H1 (cell line): Measurements from ENCODE around the gene RFNG. TPM values are rescaled to one million over a fixed set of nuclear protein-coding genes. Genes with fewer than 3 reads are reported as not detected.

Source experiments
- CTCF ChIA-PET: fragments of 300-600 bp; sonication (Branson Sonifier 250); formaldehyde crosslinking; loops from one replicate; lab custom pipeline; 2021; ENCODE audit not compliant: partially characterized antibody; lab: Charles Lee
- POLR2A ChIA-PET: fragments of 300-600 bp; sonication (Branson Sonifier 250); formaldehyde crosslinking; loops from one replicate; lab custom pipeline; 2021; ENCODE audit warnings: inconsistent platforms; ENCODE audit not compliant: partially characterized antibody; lab: Charles Lee
- DNase-seq, 2 experiments: peaks; one replicate each; pipeline versions ENCODE4 v3.0.0 to v3.0.0-alpha.2; 2010 to 2022; ENCODE audit warnings: low spot score in 2 of 2, low read depth in 1 of 2, mixed read lengths in 1 of 2
- FAIRE-seq: peaks from 2 replicates; lab custom pipeline; 2011; peaks lifted over from hg19 to GRCh38; lab: Jason Lieb, UNC
- H2AFZ ChIP-seq: 2 replicates; pipeline ENCODE4 v1.8.1; 2012; ENCODE audit warnings: low read length, inconsistent platforms
- H2AK5ac ChIP-seq: 2 replicates; pipeline ENCODE4 v1.6.1; 2013; ENCODE audit warnings: low read depth, low read length
- H2BK120ac ChIP-seq: replicated peaks from 2 replicates; pipeline ENCODE3; 2013; ENCODE audit warnings: low read depth, low read length, inconsistent platforms
- H2BK12ac ChIP-seq: 2 replicates; pipeline ENCODE4 v1.6.1; 2013; ENCODE audit warnings: low read depth, low read length
- H2BK15ac ChIP-seq: 2 replicates; pipeline ENCODE4 v1.6.1; 2013; ENCODE audit warnings: low read length
- H2BK20ac ChIP-seq: 2 replicates; pipeline ENCODE4 v1.6.1; 2013; ENCODE audit warnings: low read length
- H2BK5ac ChIP-seq: 2 replicates; pipeline ENCODE4 v1.6.1; 2013; ENCODE audit warnings: low read depth, low read length
- H3K14ac ChIP-seq: 2 replicates; pipeline ENCODE4 v1.6.1; 2013; ENCODE audit warnings: inconsistent platforms; ENCODE audit not compliant: insufficient read length
- H3K18ac ChIP-seq: 2 replicates; pipeline ENCODE4 v1.6.1; 2013; ENCODE audit warnings: low read length; ENCODE audit errors: extremely low read depth
- H3K23ac ChIP-seq: 2 replicates; pipeline ENCODE4 v1.6.1; 2013; ENCODE audit warnings: inconsistent platforms; ENCODE audit not compliant: insufficient read length
- H3K23me2 ChIP-seq: 2 replicates; pipeline ENCODE4 v1.6.1; 2013; ENCODE audit warnings: low read depth, low read length
- H3K27ac ChIP-seq: 2 replicates; pipeline ENCODE4 v1.6.1; 2011; ENCODE audit warnings: low read depth, low read length, inconsistent platforms
- H3K27me3 ChIP-seq, 4 experiments: replicated peaks in 1 of 4; 1 replicate in 1 of 4; 2 replicates in 3 of 4; pipeline versions ENCODE4 v1.6.1 to v1.8.1; 2011 to 2013; ENCODE audit warnings: low read length in 3 of 4, mild to moderate bottlenecking in 3 of 4, inconsistent platforms in 2 of 4, mixed read lengths in 2 of 4, moderate library complexity in 1 of 4; ENCODE audit not compliant: control insufficient read depth in 3 of 4, insufficient read depth in 3 of 4; ENCODE audit errors: extremely low read depth in 1 of 4
- H3K36me3 ChIP-seq, 4 experiments: 2 replicates each; pipeline versions ENCODE4 v1.6.1 to v1.8.1; 2011 to 2013; ENCODE audit warnings: mild to moderate bottlenecking in 4 of 4, low read length in 3 of 4, moderate library complexity in 2 of 4, control low read depth in 1 of 4, inconsistent platforms in 1 of 4; ENCODE audit not compliant: insufficient read depth in 4 of 4, control insufficient read depth in 2 of 4
- H3K4ac ChIP-seq: replicated peaks from 2 replicates; pipeline ENCODE3; 2013; ENCODE audit warnings: low read length, low read depth, mixed read lengths, inconsistent platforms; ENCODE audit not compliant: insufficient read length
- H3K4me1 ChIP-seq, 4 experiments: replicated peaks in 1 of 4; 1 replicate in 1 of 4; 2 replicates in 3 of 4; pipeline versions ENCODE4 v1.6.1 to v1.8.1; 2011 to 2013; ENCODE audit warnings: low read length in 3 of 4, inconsistent platforms in 2 of 4, mixed read lengths in 1 of 4; ENCODE audit not compliant: insufficient read depth in 4 of 4, control insufficient read depth in 3 of 4
- H3K4me2 ChIP-seq, 2 experiments: 2 replicates each; pipeline versions ENCODE4 v1.6.1 to v1.8.1; 2011 to 2013; ENCODE audit warnings: low read depth in 2 of 2, low read length in 2 of 2, control low read depth in 1 of 2, inconsistent platforms in 1 of 2, mild to moderate bottlenecking in 1 of 2; ENCODE audit not compliant: insufficient read depth in 1 of 2
- H3K4me3 ChIP-seq, 4 experiments: fragments of 200-600, 300-600 bp in 1 of 4; sonication (generic), shearing (Covaris generic), sonication (Bioruptor Twin) in 1 of 4; 2 replicates each; pipeline versions ENCODE4 v1.5.1 to v1.8.1; 2011 to 2016; ENCODE audit warnings: low read length in 4 of 4, low read depth in 3 of 4, control low read depth in 2 of 4, inconsistent platforms in 2 of 4, mild to moderate bottlenecking in 2 of 4, mixed read lengths in 1 of 4, moderate library complexity in 1 of 4; ENCODE audit not compliant: insufficient read depth in 2 of 4; ENCODE audit errors: extremely low read depth in 1 of 4
- H3K56ac ChIP-seq: replicated peaks from 2 replicates; pipeline ENCODE3; 2013; ENCODE audit warnings: low read depth, mild to moderate bottlenecking, mixed read lengths, low read length, inconsistent platforms; ENCODE audit not compliant: insufficient read length
- H3K79me1 ChIP-seq: 2 replicates; pipeline ENCODE4 v1.6.1; 2013; ENCODE audit warnings: low read depth, low read length, control low read depth
- H3K79me2 ChIP-seq, 2 experiments: 2 replicates each; pipeline versions ENCODE4 v1.6.1 to v1.8.1; 2012 to 2013; ENCODE audit warnings: low read length in 2 of 2, mild to moderate bottlenecking in 2 of 2, inconsistent platforms in 1 of 2; ENCODE audit not compliant: insufficient read depth in 2 of 2, control insufficient read depth in 1 of 2
- H3K9ac ChIP-seq, 4 experiments: replicated peaks in 1 of 4; 1 replicate in 1 of 4; 2 replicates in 3 of 4; pipeline versions ENCODE4 v1.6.1 to v1.8.1; 2011 to 2013; ENCODE audit warnings: low read depth in 3 of 4, low read length in 3 of 4, control low read depth in 2 of 4, mild to moderate bottlenecking in 2 of 4, moderate library complexity in 2 of 4, inconsistent platforms in 1 of 4; ENCODE audit errors: extremely low read depth in 1 of 4
- H3K9me3 ChIP-seq, 2 experiments: 2 replicates each; pipeline versions ENCODE4 v1.6.1 to v1.8.1; 2012 to 2013; ENCODE audit warnings: mild to moderate bottlenecking in 2 of 2, moderate library complexity in 2 of 2, control low read depth in 1 of 2, inconsistent platforms in 1 of 2, low read depth in 1 of 2, low read length in 1 of 2, mixed read lengths in 1 of 2; ENCODE audit not compliant: insufficient read depth in 2 of 2
- H4K20me1 ChIP-seq, 2 experiments: replicated peaks in 1 of 2; 2 replicates each; pipeline versions ENCODE3 to v1.8.1; 2011 to 2013; ENCODE audit warnings: inconsistent platforms in 2 of 2, low read length in 2 of 2, mild to moderate bottlenecking in 1 of 2; ENCODE audit not compliant: insufficient read depth in 2 of 2, control insufficient read depth in 1 of 2
- H4K5ac ChIP-seq: 2 replicates; pipeline ENCODE4 v1.6.1; 2013; ENCODE audit warnings: low read length, low read depth, mixed read lengths, inconsistent platforms; ENCODE audit not compliant: insufficient read length
- H4K8ac ChIP-seq: 2 replicates; pipeline ENCODE4 v1.8.0; 2013; ENCODE audit warnings: mild to moderate bottlenecking, moderate library complexity, low read length, inconsistent platforms; ENCODE audit not compliant: insufficient read depth; ENCODE audit errors: extremely low read depth
- H4K91ac ChIP-seq: replicated peaks from 2 replicates; pipeline ENCODE3; 2013; ENCODE audit warnings: low read length, mixed read lengths, inconsistent platforms; ENCODE audit not compliant: insufficient read length
- BRCA1 ChIP-seq: IDR thresholded peaks from 2 replicates; pipeline ENCODE4 v1.6.1; 2012; ENCODE audit warnings: low read depth, low read length, improper control_type of control experiment
- CBX5 ChIP-seq: fragments of 300-800, 300-1000 bp; sonication (generic); IDR thresholded peaks from 2 replicates; pipeline ENCODE4 v1.7.1; 2016; ENCODE audit warnings: antibody characterized with exemption, low read length, low read depth
- HDAC2 ChIP-seq, 2 experiments: fragments of 300-600 bp in 1 of 2; sonication (generic) in 1 of 2; IDR thresholded peaks; 2 replicates each; pipeline ENCODE4 v1.6.1; 2011 to 2012; ENCODE audit warnings: low read depth in 2 of 2, low read length in 2 of 2, mild to moderate bottlenecking in 2 of 2, moderate library complexity in 2 of 2, borderline replicate concordance in 1 of 2, inconsistent platforms in 1 of 2
- KDM1A ChIP-seq: fragments of 200-600, 300-600 bp; sonication (generic); IDR thresholded peaks from 2 replicates; pipeline ENCODE4 v1.7.1; 2016; ENCODE audit warnings: mild to moderate bottlenecking, low read length, borderline replicate concordance
- MAFK ChIP-seq: IDR thresholded peaks from 2 replicates; pipeline ENCODE4 v1.6.1; 2012; ENCODE audit warnings: low read depth, mild to moderate bottlenecking, improper control_type of control experiment, low read length
- SAP30 ChIP-seq: fragments of 300-600 bp; sonication (generic); IDR thresholded peaks from 2 replicates; pipeline ENCODE4 v1.7.1; 2012; ENCODE audit warnings: low read length, moderate library complexity, mild to moderate bottlenecking, inconsistent platforms; ENCODE audit not compliant: insufficient read depth, insufficient replicate concordance
- SIX5 ChIP-seq: IDR thresholded peaks from 2 replicates; pipeline ENCODE4 v1.6.1; 2011; ENCODE audit warnings: mild to moderate bottlenecking, low read depth, low read length
- SP1 ChIP-seq: IDR thresholded peaks from 2 replicates; pipeline ENCODE4 v1.6.1; 2011; ENCODE audit warnings: low read depth, low read length
- SP4 ChIP-seq: IDR thresholded peaks from 2 replicates; pipeline ENCODE4 v1.6.1; 2012; ENCODE audit warnings: low read length, inconsistent platforms
- WGBS, 2 experiments: shearing (Covaris generic) in 1 of 2; methylation state at CpG; one replicate each; pipeline versions ENCODE4 v1.1.6 to v1.1.7; 2013 to 2015; ENCODE audit warnings: low lambda C conversion rate in 2 of 2, mixed read lengths in 2 of 2, inconsistent platforms in 1 of 2, low coverage in 1 of 2, missing lambda C conversion rate in 1 of 2; ENCODE audit not compliant: insufficient replicate concordance in 2 of 2, insufficient coverage in 1 of 2, insufficient read length in 1 of 2; ENCODE audit errors: extremely low coverage in 1 of 2, missing lambda C conversion rate in 1 of 2; 5-methylcytosine and 5-hydroxymethylcytosine counted together
- polyA plus RNA-seq, 7 experiments: library from polyadenylated mRNA; depleted of rRNA in 3 of 7; stranded (reverse) in 5 of 7; unstranded in 2 of 7; fragments of >200 nt in 5 of 7; fragments of 200-250 nt in 2 of 7; gene quantifications; 1 replicate in 5 of 7; 2 replicates in 1 of 7; 4 replicates in 1 of 7; pipeline versions ENCODE4 v1.2.1 to v1.2.3, GENCODE V29; 2011 to 2013; ENCODE audit warnings: missing spikeins in 2 of 7, mixed read lengths in 2 of 7
- total RNA-seq: library from RNA; stranded (reverse); fragmentation: NEBNext Ultra II Directional; extraction: Animal tissue kit (Norgen Biotek cat#: 25700); gene quantifications from 2 replicates; pipeline ENCODE4 v1.2.1, GENCODE V29; 2021

RFNG gene
- total and polyA plus RNA-seq, 2 of the 8 experiments (the other 6 are each of a cell fraction or from before 2014, with no cell fraction given), result 26.7 to 28.4 TPM

GRCh38 chr17:82082456-82082855 is 30.8 kb upstream of the RFNG start:
- Histone ChIP-seq H3K23ac (no peak overlapping the region), H3K9ac (no peak overlapping the region), H2BK20ac (no peak overlapping the region), H3K4me3 (no peak overlapping the region), H3K27me3 (no peaks in the 10 kb centered on the region), H3K23me2 (no peaks in the 10 kb centered on the region), H2BK5ac (no peak overlapping the region), H3K4ac (no peak overlapping the region), H3K4me1 (no peaks in the 10 kb centered on the region), H3K27ac (no peak overlapping the region), H3K56ac (no peak overlapping the region), H3K79me1 (peaks cover 7% of the 10 kb centered on the region), H4K8ac (no peak overlapping the region), H3K79me2 (no peaks in the 10 kb centered on the region), H3K36me3 (peaks cover 63 to 96% (median 81%) of the 10 kb centered on the region in 4 experiments), H2BK15ac (no peak overlapping the region), H4K5ac (no peak overlapping the region), H3K18ac (no peak overlapping the region), H3K4me2 (no peak overlapping the region), H2BK12ac (no peak overlapping the region), H3K9me3 (no peaks in the 10 kb centered on the region)
- POLR2A ChIA-PET, result interaction anchor here (0.8 to 12.5 kb wide), 9 partner anchors 7 to 52 kb away, joined by 3 to 105 read pairs (median 6); partner anchors contain the start of gene FASN
- DNase-seq (no peak), FAIRE-seq (no peak)
- no peak for TF ChIP-seq HDAC2 (IDR thresholded peaks at IDR 0.05; ENCODE audit: borderline replicate concordance in 1 of 2, low read depth in 2 of 2, low read length in 2 of 2)
- no peak for TF ChIP-seq SP1
- TF ChIP-seq SIX5, result no peak
- TF ChIP-seq KDM1A, result no peak
- TF ChIP-seq BRCA1, result no peak
- TF ChIP-seq MAFK, result no peak
- TF ChIP-seq SAP30, result no peak
- no peak for TF ChIP-seq SP4
- TF ChIP-seq CBX5, result no peak
- TF ChIP-seq, all 59 proteins: peak for 0
- Histone ChIP-seq H4K91ac (no peak overlapping the region), H4K20me1 (peaks cover 30 to 65% of the 10 kb centered on the region in 2 experiments), H2AFZ (no peak overlapping the region), H2BK120ac (no peak overlapping the region), H2AK5ac (no peak overlapping the region), H3K14ac (no peak overlapping the region)
- CTCF ChIA-PET, result interaction anchor here (1.0 to 2.9 kb wide), 4 partner anchors 52 to 74 kb away, joined by 3 to 13 read pairs (median 6); no protein-coding TSS in a partner anchor
- WGBS, 2 experiments, result 88% methylated on average over 15 of the region's 19 CpGs; no CpG with 5 or more reads in 1 of the 2 experiments
